ENCODE measurements around the gene ACSS1.

Gene ACSS1

DNA sequence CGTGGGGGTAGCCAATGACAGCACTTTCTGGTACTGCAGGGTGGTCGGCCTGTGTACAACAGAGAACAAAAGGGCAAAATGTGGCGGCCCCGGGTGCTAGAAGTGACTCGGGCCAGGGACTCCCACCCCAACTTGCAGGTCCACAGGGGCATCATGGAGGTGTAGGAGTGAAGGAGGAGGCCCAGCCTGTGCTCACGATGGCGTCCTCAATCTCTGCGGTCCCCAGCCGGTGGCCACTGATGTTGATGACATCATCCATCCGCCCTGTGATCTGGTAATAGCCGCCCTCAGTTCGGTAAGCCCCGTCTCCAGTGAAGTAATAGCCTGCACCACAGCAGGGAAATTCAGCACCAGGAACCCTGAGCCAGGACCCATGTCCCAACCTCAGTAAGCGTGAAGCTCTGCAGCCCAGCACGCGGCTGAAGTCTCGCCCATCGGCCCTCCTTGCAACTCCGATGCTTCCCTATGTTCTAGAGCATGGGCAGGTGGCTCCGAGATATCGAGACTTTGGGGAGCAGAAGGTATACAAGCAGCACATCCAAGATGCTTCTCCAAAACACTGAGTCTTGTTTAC, 45.2 kb downstream of the ACSS1 start:
- Histone ChIP-seq H3K27me3 (ENCODE audit: insufficient read depth, poor library complexity, severe bottlenecking) (no peaks in the 10 kb centered on the region), H3K4me3 (replicated peaks; ENCODE audit: insufficient read depth, low read length) (no peak overlapping the region), H3K27ac (replicated peaks) (no peak overlapping the region)
- TF ChIP-seq SPI1 (IDR thresholded peaks at IDR 0.05; ENCODE audit: borderline replicate concordance, low read depth) (no peak), POLR2AphosphoS5 (IDR thresholded peaks at IDR 0.05; ENCODE audit: low read depth) (no peak), GABPA (IDR thresholded peaks at IDR 0.05; ENCODE audit: low read depth) (no peak)
- TF ChIP-seq, protein P1, sequence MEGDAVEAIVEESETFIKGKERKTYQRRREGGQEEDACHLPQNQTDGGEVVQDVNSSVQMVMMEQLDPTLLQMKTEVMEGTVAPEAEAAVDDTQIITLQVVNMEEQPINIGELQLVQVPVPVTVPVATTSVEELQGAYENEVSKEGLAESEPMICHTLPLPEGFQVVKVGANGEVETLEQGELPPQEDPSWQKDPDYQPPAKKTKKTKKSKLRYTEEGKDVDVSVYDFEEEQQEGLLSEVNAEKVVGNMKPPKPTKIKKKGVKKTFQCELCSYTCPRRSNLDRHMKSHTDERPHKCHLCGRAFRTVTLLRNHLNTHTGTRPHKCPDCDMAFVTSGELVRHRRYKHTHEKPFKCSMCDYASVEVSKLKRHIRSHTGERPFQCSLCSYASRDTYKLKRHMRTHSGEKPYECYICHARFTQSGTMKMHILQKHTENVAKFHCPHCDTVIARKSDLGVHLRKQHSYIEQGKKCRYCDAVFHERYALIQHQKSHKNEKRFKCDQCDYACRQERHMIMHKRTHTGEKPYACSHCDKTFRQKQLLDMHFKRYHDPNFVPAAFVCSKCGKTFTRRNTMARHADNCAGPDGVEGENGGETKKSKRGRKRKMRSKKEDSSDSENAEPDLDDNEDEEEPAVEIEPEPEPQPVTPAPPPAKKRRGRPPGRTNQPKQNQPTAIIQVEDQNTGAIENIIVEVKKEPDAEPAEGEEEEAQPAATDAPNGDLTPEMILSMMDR (IDR thresholded peaks at IDR 0.05; ENCODE audit: insufficient read depth, low read length) = no peak
- TF ChIP-seq, protein P2, sequence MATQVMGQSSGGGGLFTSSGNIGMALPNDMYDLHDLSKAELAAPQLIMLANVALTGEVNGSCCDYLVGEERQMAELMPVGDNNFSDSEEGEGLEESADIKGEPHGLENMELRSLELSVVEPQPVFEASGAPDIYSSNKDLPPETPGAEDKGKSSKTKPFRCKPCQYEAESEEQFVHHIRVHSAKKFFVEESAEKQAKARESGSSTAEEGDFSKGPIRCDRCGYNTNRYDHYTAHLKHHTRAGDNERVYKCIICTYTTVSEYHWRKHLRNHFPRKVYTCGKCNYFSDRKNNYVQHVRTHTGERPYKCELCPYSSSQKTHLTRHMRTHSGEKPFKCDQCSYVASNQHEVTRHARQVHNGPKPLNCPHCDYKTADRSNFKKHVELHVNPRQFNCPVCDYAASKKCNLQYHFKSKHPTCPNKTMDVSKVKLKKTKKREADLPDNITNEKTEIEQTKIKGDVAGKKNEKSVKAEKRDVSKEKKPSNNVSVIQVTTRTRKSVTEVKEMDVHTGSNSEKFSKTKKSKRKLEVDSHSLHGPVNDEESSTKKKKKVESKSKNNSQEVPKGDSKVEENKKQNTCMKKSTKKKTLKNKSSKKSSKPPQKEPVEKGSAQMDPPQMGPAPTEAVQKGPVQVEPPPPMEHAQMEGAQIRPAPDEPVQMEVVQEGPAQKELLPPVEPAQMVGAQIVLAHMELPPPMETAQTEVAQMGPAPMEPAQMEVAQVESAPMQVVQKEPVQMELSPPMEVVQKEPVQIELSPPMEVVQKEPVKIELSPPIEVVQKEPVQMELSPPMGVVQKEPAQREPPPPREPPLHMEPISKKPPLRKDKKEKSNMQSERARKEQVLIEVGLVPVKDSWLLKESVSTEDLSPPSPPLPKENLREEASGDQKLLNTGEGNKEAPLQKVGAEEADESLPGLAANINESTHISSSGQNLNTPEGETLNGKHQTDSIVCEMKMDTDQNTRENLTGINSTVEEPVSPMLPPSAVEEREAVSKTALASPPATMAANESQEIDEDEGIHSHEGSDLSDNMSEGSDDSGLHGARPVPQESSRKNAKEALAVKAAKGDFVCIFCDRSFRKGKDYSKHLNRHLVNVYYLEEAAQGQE (IDR thresholded peaks at IDR 0.05; ENCODE audit: insufficient replicate concordance, low read depth) = no peak
- no peak for DNase-seq (ENCODE audit: low read depth in 1 of 2, low spot score in 1 of 2)

DNA sequence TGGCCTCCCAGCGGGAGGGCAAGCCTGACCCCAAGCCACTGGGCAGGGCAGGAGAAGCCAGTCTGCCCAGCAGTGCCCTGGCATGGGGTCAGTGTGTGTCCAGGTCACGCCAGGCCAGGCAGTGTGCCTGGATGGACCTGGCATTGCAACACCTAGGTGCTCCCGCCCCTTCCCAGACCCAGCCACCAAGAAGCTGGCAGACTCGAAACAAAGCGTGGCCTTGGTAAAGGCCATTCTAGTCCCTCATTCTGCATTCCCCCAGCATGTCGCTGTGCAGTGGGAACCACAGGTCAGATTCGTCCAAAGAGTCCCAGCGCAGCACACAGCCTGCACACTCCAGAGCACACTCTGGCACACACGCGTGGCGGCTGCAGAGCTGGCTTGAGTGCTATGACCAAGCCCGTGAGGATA, 46.1 kb downstream of the ACSS1 start:
- no peak overlapping the region for H3K4me3 ChIP-seq (replicated peaks; ENCODE audit: insufficient read depth, low read length)
- no peaks in the 10 kb centered on the region for H3K27me3 ChIP-seq (ENCODE audit: insufficient read depth, poor library complexity, severe bottlenecking)
- TF ChIP-seq SPI1 (IDR thresholded peaks at IDR 0.05; ENCODE audit: borderline replicate concordance, low read depth) = no peak
- TF ChIP-seq GABPA (IDR thresholded peaks at IDR 0.05; ENCODE audit: low read depth) = no peak
- TF ChIP-seq, protein P1 (IDR thresholded peaks at IDR 0.05; ENCODE audit: insufficient read depth, low read length) = no peak
- no peak for TF ChIP-seq POLR2AphosphoS5 (IDR thresholded peaks at IDR 0.05; ENCODE audit: low read depth)
- TF ChIP-seq, protein P2 (IDR thresholded peaks at IDR 0.05; ENCODE audit: insufficient replicate concordance, low read depth) = no peak
- no peak overlapping the region for H3K27ac ChIP-seq (replicated peaks)
- DNase-seq (ENCODE audit: low read depth in 1 of 2, low spot score in 1 of 2) = no peak

DNA sequence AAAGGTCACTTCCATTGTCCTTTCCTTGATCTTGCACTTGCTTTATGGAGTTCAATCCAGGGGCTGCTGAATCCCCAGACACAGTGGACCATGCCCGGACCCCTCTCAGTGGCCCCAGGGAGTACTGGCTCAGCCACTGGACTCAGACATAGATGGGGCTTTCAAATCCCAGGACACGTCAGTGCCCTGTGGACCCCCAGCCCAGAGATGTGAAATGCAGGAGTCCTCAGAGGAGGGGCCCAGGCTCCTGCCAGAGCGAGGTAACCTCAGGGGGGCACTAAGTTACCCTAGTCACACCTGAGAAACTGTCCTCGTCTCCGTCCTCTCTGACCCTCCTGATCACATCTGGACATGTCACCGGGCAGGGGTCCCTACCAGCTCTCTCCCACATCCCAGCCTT, 46.7 kb downstream of the ACSS1 start:
- H3K27me3 ChIP-seq (ENCODE audit: insufficient read depth, poor library complexity, severe bottlenecking) = no peaks in the 10 kb centered on the region

More for the DNA sequence above, 46.7 kb downstream of the ACSS1 start:
- no peak for TF ChIP-seq GABPA (IDR thresholded peaks at IDR 0.05; ENCODE audit: low read depth)
- TF ChIP-seq, protein P1 (IDR thresholded peaks at IDR 0.05; ENCODE audit: insufficient read depth, low read length) = no peak
- TF ChIP-seq POLR2AphosphoS5 (IDR thresholded peaks at IDR 0.05; ENCODE audit: low read depth) = no peak
- TF ChIP-seq SPI1 (IDR thresholded peaks at IDR 0.05; ENCODE audit: borderline replicate concordance, low read depth) = no peak
- TF ChIP-seq, protein P2 (IDR thresholded peaks at IDR 0.05; ENCODE audit: insufficient replicate concordance, low read depth) = no peak
- Histone ChIP-seq H3K27ac (replicated peaks) (no peak overlapping the region), H3K4me3 (replicated peaks; ENCODE audit: insufficient read depth, low read length) (no peak overlapping the region)
- DNase-seq (ENCODE audit: low read depth in 1 of 2, low spot score in 1 of 2) = no peak
